Thyroid gland (tissue), 4 donors: ENCODE measurements around the gene NUAK1.

ENCODE experiments used
- CTCF ChIP-seq, 6 experiments: fragments of 200-600 bp in 3 of 6; fragments of 450-650 bp in 3 of 6; sonication (generic) in 3 of 6; IDR thresholded peaks; one replicate each; pipeline ENCODE4 v1.5.1; 2016 to 2019; ENCODE audit warnings: antibody characterized with exemption in 6 of 6, mild to moderate bottlenecking in 2 of 6, inconsistent platforms in 1 of 6, moderate library complexity in 1 of 6
- POLR2A ChIP-seq, 2 donors: fragments of 450-650 bp; IDR thresholded peaks; one replicate each; pipeline ENCODE4 v1.6.1; 2017; ENCODE audit warnings: antibody characterized with exemption in 2 of 2, mild to moderate bottlenecking in 2 of 2, moderate library complexity in 1 of 2

GRCh38 chr12:106144847-106145246, 6.1 kb upstream of the NUAK1 start:
- TF ChIP-seq CTCF (IDR thresholded peaks at IDR 0.05) (no peak), POLR2A (IDR thresholded peaks at IDR 0.05) (no peak)
